Vagina (tissue), 2 donors: ENCODE results near the gene PRPF40B. TPM values are rescaled to one million over a fixed set of nuclear protein-coding genes. Genes with fewer than 3 reads are reported as not detected.

Experiments
- DNase-seq, 2 donors: peaks; one replicate each; pipeline ENCODE4 v3.0.0-alpha.2; 2017; ENCODE audit errors: extremely low spot score in 2 of 2
- H3K27ac ChIP-seq: fragments of 200-600 bp; sonication (generic); one replicate; pipeline ENCODE4 v1.5.1; 2019
- H3K27me3 ChIP-seq: fragments of 200-600 bp; sonication (generic); one replicate; pipeline ENCODE4 v1.5.1; 2019
- H3K36me3 ChIP-seq, 2 donors: fragments of 200-600 bp; sonication (generic); one replicate each; pipeline ENCODE4 v1.5.1; 2017 to 2019
- H3K4me1 ChIP-seq: fragments of 200-600 bp; sonication (generic); one replicate; pipeline ENCODE4 v1.5.1; 2019
- H3K4me3 ChIP-seq, 2 donors: fragments of 200-600 bp; sonication (generic); 1 replicate in 1 of 2; 2 replicates in 1 of 2; pipeline ENCODE4 v1.5.1; 2016 to 2019
- H3K9me3 ChIP-seq: fragments of 200-600 bp; sonication (generic); one replicate; pipeline ENCODE4 v1.5.1; 2019
- POLR2A ChIP-seq, 2 donors: fragments of 450-650 bp; IDR thresholded peaks; one replicate each; pipeline ENCODE4 v1.6.1; 2017; ENCODE audit warnings: antibody characterized with exemption in 2 of 2, mild to moderate bottlenecking in 2 of 2, moderate library complexity in 2 of 2
- POLR2AphosphoS5 ChIP-seq, 2 donors: sonication (generic); formaldehyde crosslinking; IDR thresholded peaks; one replicate each; pipeline ENCODE4 v1.9.0; 2017; ENCODE audit warnings: antibody characterized with exemption in 2 of 2, mild to moderate bottlenecking in 2 of 2, low read depth in 1 of 2; ENCODE audit not compliant: insufficient read depth in 1 of 2
- intact Hi-C: fragments of 100-400 bp; cut with DNase I; formaldehyde crosslinking; loops from one replicate; pipeline ENCODE4 v1.15.1; 2023
- total RNA-seq: library from RNA; depleted of rRNA; stranded (reverse); fragments of >200 nt; gene quantifications from one replicate; pipeline ENCODE4 v1.2.3, GENCODE V29; 2016
- TF ChIP-seq, protein P1 (sequence below), 3 experiments: fragments of 450-650 bp in 2 of 3; fragments of 200-600 bp in 1 of 3; sonication (generic) in 1 of 3; IDR thresholded peaks; one replicate each; pipeline ENCODE4 v1.5.1; 2017 to 2019; ENCODE audit warnings: antibody characterized with exemption in 3 of 3, mild to moderate bottlenecking in 2 of 3, moderate library complexity in 2 of 3

Gene PRPF40B
- total RNA-seq, 1 donor from 2014 or later: 22.1 TPM

DNA sequence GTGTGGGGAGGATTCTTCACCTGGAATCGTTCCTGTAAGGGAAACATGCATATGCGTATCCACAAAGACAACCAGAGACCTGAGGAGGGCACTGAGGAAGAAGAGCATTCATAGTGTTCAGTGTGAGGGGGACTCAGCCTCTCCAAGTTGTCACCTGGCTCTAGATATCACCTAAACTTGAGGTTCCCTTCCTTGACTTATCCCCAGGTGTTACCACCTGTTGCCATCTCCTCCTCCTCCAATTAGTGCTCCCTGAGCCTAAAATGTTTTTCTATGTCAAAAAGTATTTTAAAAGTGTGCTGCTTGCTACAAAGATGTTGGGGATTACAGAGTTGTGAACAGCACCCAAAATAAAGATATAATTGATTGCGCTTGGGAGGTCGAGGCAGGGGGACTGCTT lies 42.8 kb downstream of the PRPF40B start:
- H3K27me3 ChIP-seq: no peaks in the 10 kb centered on the region
- peaks cover 39% of the 10 kb centered on the region for H3K4me1 ChIP-seq
- no peak for TF ChIP-seq POLR2A (IDR thresholded peaks at IDR 0.05)
- TF ChIP-seq, protein P1, sequence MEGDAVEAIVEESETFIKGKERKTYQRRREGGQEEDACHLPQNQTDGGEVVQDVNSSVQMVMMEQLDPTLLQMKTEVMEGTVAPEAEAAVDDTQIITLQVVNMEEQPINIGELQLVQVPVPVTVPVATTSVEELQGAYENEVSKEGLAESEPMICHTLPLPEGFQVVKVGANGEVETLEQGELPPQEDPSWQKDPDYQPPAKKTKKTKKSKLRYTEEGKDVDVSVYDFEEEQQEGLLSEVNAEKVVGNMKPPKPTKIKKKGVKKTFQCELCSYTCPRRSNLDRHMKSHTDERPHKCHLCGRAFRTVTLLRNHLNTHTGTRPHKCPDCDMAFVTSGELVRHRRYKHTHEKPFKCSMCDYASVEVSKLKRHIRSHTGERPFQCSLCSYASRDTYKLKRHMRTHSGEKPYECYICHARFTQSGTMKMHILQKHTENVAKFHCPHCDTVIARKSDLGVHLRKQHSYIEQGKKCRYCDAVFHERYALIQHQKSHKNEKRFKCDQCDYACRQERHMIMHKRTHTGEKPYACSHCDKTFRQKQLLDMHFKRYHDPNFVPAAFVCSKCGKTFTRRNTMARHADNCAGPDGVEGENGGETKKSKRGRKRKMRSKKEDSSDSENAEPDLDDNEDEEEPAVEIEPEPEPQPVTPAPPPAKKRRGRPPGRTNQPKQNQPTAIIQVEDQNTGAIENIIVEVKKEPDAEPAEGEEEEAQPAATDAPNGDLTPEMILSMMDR (IDR thresholded peaks at IDR 0.05): no peak
- no peak for TF ChIP-seq POLR2AphosphoS5 (IDR thresholded peaks at IDR 0.05; ENCODE audit: insufficient read depth in 1 of 2, low read depth in 1 of 2)
- no peak overlapping the region for H3K27ac ChIP-seq
- DNase-seq: no peak
- no peaks in the 10 kb centered on the region for H3K9me3 ChIP-seq
- H3K4me3 ChIP-seq: no peak overlapping the region
- no peaks in the 10 kb centered on the region for H3K36me3 ChIP-seq
- intact Hi-C loops: no loop called here

- no peak for DNase-seq
- TF ChIP-seq POLR2AphosphoS5 (IDR thresholded peaks at IDR 0.05; ENCODE audit: insufficient read depth in 1 of 2, low read depth in 1 of 2): no peak
- TF ChIP-seq, protein P1 (IDR thresholded peaks at IDR 0.05): no peak
- no peak for TF ChIP-seq POLR2A (IDR thresholded peaks at IDR 0.05)
Observed at GRCh38 chr12:49667325-49668090, 44.1 kb downstream of the PRPF40B start.

GRCh38 chr12:49669796-49670195 lies 46.4 kb downstream of the PRPF40B start:
- H3K4me3 ChIP-seq: no peak overlapping the region
- H3K27ac ChIP-seq: no peak overlapping the region
- H3K4me1 ChIP-seq: peaks cover 44% of the 10 kb centered on the region
- H3K9me3 ChIP-seq: no peaks in the 10 kb centered on the region
- no peaks in the 10 kb centered on the region for H3K36me3 ChIP-seq
- intact Hi-C loops: no loop called here
- no peak for DNase-seq
- TF ChIP-seq, protein P1 (IDR thresholded peaks at IDR 0.05): no peak
- no peak for TF ChIP-seq POLR2A (IDR thresholded peaks at IDR 0.05)
- no peak for TF ChIP-seq POLR2AphosphoS5 (IDR thresholded peaks at IDR 0.05; ENCODE audit: insufficient read depth in 1 of 2, low read depth in 1 of 2)
- no peaks in the 10 kb centered on the region for H3K27me3 ChIP-seq

More at GRCh38 chr12:49667325-49668090, 44.1 kb downstream of the PRPF40B start:
- Histone ChIP-seq H3K27me3 (no peaks in the 10 kb centered on the region), H3K9me3 (no peaks in the 10 kb centered on the region), H3K4me1 (peaks cover 44% of the 10 kb centered on the region), H3K36me3 (no peaks in the 10 kb centered on the region), H3K4me3 (no peak overlapping the region), H3K27ac (no peak overlapping the region)
- intact Hi-C loops: no loop called here

DNA sequence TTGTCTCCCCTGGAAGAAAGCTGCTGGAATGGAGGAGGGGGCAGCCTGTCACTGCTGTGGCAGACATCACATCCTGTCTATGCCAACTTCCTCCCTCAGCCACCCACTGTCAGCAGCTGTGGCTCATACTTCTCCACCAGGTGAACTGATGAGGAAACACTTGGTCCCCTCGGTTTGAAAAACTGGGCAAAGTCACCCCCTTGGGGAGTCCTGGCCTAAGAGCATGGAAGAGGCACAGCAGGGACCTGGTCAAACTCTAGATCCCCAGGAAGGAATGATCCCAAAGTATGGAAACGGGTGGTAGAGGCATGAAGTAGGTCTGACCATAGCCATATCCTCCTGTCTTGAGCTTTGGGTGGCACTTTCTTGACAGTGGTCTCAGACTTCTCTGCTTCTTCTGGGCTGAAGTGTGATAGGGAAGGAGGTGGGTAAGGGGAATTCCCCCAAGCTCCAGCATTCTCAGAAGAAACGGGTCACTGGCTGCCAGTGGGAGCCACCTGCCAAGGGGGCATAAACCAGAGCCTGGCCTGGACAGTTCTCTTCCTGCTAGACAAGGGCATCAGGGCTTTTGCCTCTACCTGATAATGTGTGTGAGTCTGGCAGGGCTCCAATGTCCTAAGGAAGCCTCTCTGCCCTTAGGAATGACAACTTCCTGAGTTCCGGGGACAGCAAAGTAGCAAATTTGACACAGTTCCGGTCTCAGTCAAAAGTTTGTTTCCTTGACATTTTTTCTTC lies 47.8 kb downstream of the PRPF40B start:
- no peak for DNase-seq
- intact Hi-C loops: no loop called here
- H3K4me3 ChIP-seq: no peak overlapping the region
- peaks cover 52% of the 10 kb centered on the region for H3K4me1 ChIP-seq
- TF ChIP-seq, protein P1 (IDR thresholded peaks at IDR 0.05): no peak
- no peaks in the 10 kb centered on the region for H3K36me3 ChIP-seq
- no peaks in the 10 kb centered on the region for H3K27me3 ChIP-seq
- H3K27ac ChIP-seq: peak overlapping the region; percentile 83
- H3K9me3 ChIP-seq: no peaks in the 10 kb centered on the region
